Neural cell (in vitro differentiated cells): ENCODE measurements around the gene MPHOSPH8. TPM values are rescaled to one million over a fixed set of nuclear protein-coding genes. Genes with fewer than 3 reads are reported as not detected.

Source experiments
- H2AFZ ChIP-seq: fragments of 200-600, 300-800 bp; sonication (generic), shearing (Covaris generic); 2 replicates; pipeline ENCODE4 v1.6.0; 2014; ENCODE audit warnings: low read depth, mild to moderate bottlenecking, antibody characterized with exemption, low read length, moderate library complexity
- H3F3A ChIP-seq: fragments of 200-600 bp; shearing (Covaris generic); 2 replicates; pipeline ENCODE4 v1.6.1; 2016; ENCODE audit warnings: mild to moderate bottlenecking, moderate library complexity, mixed read lengths, antibody characterized with exemption, low read length; ENCODE audit not compliant: insufficient read depth, poor library complexity, severe bottlenecking
- H3K27ac ChIP-seq: fragments of 200-600, 300-800 bp; sonication (generic), shearing (Covaris generic); 2 replicates; pipeline ENCODE4 v1.5.1; 2014; ENCODE audit warnings: mild to moderate bottlenecking, low read length, moderate library complexity
- H3K27me3 ChIP-seq: fragments of 300-800, 200-600 bp; sonication (generic), shearing (Covaris generic); 2 replicates; pipeline ENCODE4 v1.6.0; 2014; ENCODE audit warnings: mild to moderate bottlenecking, low read depth, low read length, moderate library complexity; ENCODE audit not compliant: insufficient read depth
- H3K36me3 ChIP-seq: fragments of 300-800, 200-600 bp; sonication (generic), shearing (Covaris generic); 2 replicates; pipeline ENCODE4 v1.5.1; 2014; ENCODE audit warnings: mild to moderate bottlenecking, antibody characterized with exemption, low read length, moderate library complexity; ENCODE audit not compliant: insufficient read depth
- H3K4me2 ChIP-seq: fragments of 300-800, 200-600 bp; sonication (generic), shearing (Covaris generic); 2 replicates; pipeline ENCODE4 v1.6.0; 2014; ENCODE audit warnings: mild to moderate bottlenecking, low read length
- H3K4me3 ChIP-seq: fragments of 300-800, 200-600 bp; sonication (generic), shearing (Covaris generic); 2 replicates; pipeline ENCODE4 v1.5.1; 2014; ENCODE audit warnings: mild to moderate bottlenecking, low read length, moderate library complexity
- H3K79me2 ChIP-seq: fragments of 200-600 bp; shearing (Covaris generic); replicated peaks from 2 replicates; pipeline ENCODE4 v1.6.0; 2014; ENCODE audit warnings: mild to moderate bottlenecking, low read length, moderate library complexity; ENCODE audit not compliant: insufficient read depth
- H3K9ac ChIP-seq: fragments of 300-800, 200-600 bp; sonication (generic), shearing (Covaris generic); 2 replicates; pipeline ENCODE4 v1.6.1; 2016; ENCODE audit warnings: mild to moderate bottlenecking, low read length, mixed read lengths
- H3K9me2 ChIP-seq: fragments of 200-600 bp; shearing (Covaris generic); 2 replicates; pipeline ENCODE4 v1.6.1; 2016; ENCODE audit warnings: mild to moderate bottlenecking, low read length, mixed read lengths; ENCODE audit not compliant: insufficient read depth
- H3K9me3 ChIP-seq: fragments of 200-600, 300-800 bp; sonication (generic), shearing (Covaris generic); 2 replicates; pipeline ENCODE4 v1.6.1; 2016; ENCODE audit warnings: mild to moderate bottlenecking, mixed run types, low read length, moderate library complexity, mixed read lengths
- H4K20me1 ChIP-seq: fragments of 200-600 bp; shearing (Covaris generic); 2 replicates; pipeline ENCODE4 v1.6.1; 2016; ENCODE audit warnings: mild to moderate bottlenecking, mixed run types; ENCODE audit not compliant: insufficient read depth
- EP300 ChIP-seq: fragments of 450-650 bp; conservative IDR thresholded peaks from 2 replicates; pipeline ENCODE4 v1.6.1; 2014; ENCODE audit warnings: antibody characterized with exemption, mild to moderate bottlenecking, moderate library complexity; ENCODE audit not compliant: poor library complexity, severe bottlenecking
- EZH2 ChIP-seq: fragments of 200-600, 300-800 bp; shearing (Covaris generic), sonication (generic); IDR thresholded peaks from 2 replicates; pipeline ENCODE4 v1.6.1; 2014; ENCODE audit warnings: antibody characterized with exemption, low read length, borderline replicate concordance, mild to moderate bottlenecking; ENCODE audit not compliant: insufficient read depth, poor library complexity, severe bottlenecking
- MXI1 ChIP-seq: fragments of 450-650 bp; conservative IDR thresholded peaks from 2 replicates; pipeline ENCODE4 v1.6.1; 2014; ENCODE audit warnings: antibody characterized with exemption, mild to moderate bottlenecking; ENCODE audit not compliant: poor library complexity, severe bottlenecking
- POLR2AphosphoS5 ChIP-seq: IDR thresholded peaks from 2 replicates; pipeline ENCODE4 v1.6.1; 2012
- RAD21 ChIP-seq: fragments of 450-650 bp; conservative IDR thresholded peaks from 2 replicates; pipeline ENCODE4 v1.6.1; 2014; ENCODE audit warnings: antibody characterized with exemption, mild to moderate bottlenecking, moderate library complexity
- SMC3 ChIP-seq: fragments of 450-650 bp; conservative IDR thresholded peaks from 2 replicates; pipeline ENCODE4 v1.6.1; 2014; ENCODE audit warnings: antibody characterized with exemption, mild to moderate bottlenecking, moderate library complexity; ENCODE audit not compliant: poor library complexity
- TAF1 ChIP-seq: IDR thresholded peaks from 2 replicates; pipeline ENCODE4 v1.6.1; 2012; ENCODE audit warnings: low read depth
- polyA plus RNA-seq: library from polyadenylated mRNA; depleted of rRNA; stranded (reverse); fragments of >200 nt; gene quantifications from 2 replicates; pipeline ENCODE4 v1.2.3, GENCODE V29; 2014
- TF ChIP-seq, protein P1 (sequence below): IDR thresholded peaks from 2 replicates; pipeline ENCODE4 v1.6.1; 2012; ENCODE audit warnings: borderline replicate concordance
- TF ChIP-seq, protein P2 (sequence below): fragments of 450-650 bp; IDR thresholded peaks from 2 replicates; pipeline ENCODE4 v1.5.1; 2014; ENCODE audit warnings: antibody characterized with exemption, mild to moderate bottlenecking, moderate library complexity; ENCODE audit not compliant: poor library complexity, severe bottlenecking

MPHOSPH8 gene
- polyA plus RNA-seq, 1 donor from 2014 or later, result 35.0 TPM

- H3K27ac ChIP-seq, result no peak overlapping the region
- H2AFZ ChIP-seq, result no peak overlapping the region
- no peak for TF ChIP-seq MXI1
- no peak for TF ChIP-seq EZH2
- TF ChIP-seq POLR2AphosphoS5, result no peak
- no peak for TF ChIP-seq RAD21
- no peak for TF ChIP-seq EP300
- TF ChIP-seq, protein P1, sequence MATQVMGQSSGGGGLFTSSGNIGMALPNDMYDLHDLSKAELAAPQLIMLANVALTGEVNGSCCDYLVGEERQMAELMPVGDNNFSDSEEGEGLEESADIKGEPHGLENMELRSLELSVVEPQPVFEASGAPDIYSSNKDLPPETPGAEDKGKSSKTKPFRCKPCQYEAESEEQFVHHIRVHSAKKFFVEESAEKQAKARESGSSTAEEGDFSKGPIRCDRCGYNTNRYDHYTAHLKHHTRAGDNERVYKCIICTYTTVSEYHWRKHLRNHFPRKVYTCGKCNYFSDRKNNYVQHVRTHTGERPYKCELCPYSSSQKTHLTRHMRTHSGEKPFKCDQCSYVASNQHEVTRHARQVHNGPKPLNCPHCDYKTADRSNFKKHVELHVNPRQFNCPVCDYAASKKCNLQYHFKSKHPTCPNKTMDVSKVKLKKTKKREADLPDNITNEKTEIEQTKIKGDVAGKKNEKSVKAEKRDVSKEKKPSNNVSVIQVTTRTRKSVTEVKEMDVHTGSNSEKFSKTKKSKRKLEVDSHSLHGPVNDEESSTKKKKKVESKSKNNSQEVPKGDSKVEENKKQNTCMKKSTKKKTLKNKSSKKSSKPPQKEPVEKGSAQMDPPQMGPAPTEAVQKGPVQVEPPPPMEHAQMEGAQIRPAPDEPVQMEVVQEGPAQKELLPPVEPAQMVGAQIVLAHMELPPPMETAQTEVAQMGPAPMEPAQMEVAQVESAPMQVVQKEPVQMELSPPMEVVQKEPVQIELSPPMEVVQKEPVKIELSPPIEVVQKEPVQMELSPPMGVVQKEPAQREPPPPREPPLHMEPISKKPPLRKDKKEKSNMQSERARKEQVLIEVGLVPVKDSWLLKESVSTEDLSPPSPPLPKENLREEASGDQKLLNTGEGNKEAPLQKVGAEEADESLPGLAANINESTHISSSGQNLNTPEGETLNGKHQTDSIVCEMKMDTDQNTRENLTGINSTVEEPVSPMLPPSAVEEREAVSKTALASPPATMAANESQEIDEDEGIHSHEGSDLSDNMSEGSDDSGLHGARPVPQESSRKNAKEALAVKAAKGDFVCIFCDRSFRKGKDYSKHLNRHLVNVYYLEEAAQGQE, result no peak
- TF ChIP-seq TAF1, result no peak
- no peak for TF ChIP-seq SMC3
- TF ChIP-seq, protein P2, sequence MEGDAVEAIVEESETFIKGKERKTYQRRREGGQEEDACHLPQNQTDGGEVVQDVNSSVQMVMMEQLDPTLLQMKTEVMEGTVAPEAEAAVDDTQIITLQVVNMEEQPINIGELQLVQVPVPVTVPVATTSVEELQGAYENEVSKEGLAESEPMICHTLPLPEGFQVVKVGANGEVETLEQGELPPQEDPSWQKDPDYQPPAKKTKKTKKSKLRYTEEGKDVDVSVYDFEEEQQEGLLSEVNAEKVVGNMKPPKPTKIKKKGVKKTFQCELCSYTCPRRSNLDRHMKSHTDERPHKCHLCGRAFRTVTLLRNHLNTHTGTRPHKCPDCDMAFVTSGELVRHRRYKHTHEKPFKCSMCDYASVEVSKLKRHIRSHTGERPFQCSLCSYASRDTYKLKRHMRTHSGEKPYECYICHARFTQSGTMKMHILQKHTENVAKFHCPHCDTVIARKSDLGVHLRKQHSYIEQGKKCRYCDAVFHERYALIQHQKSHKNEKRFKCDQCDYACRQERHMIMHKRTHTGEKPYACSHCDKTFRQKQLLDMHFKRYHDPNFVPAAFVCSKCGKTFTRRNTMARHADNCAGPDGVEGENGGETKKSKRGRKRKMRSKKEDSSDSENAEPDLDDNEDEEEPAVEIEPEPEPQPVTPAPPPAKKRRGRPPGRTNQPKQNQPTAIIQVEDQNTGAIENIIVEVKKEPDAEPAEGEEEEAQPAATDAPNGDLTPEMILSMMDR, result no peak
- no peak overlapping the region for H3K4me2 ChIP-seq
- H4K20me1 ChIP-seq, result no peaks in the 10 kb centered on the region
- H3F3A ChIP-seq, result no peaks in the 10 kb centered on the region
- H3K9me2 ChIP-seq, result no peaks in the 10 kb centered on the region
- H3K36me3 ChIP-seq, result peaks cover 5% of the 10 kb centered on the region
- no peaks in the 10 kb centered on the region for H3K79me2 ChIP-seq
- H3K4me3 ChIP-seq, result no peak overlapping the region
- no peaks in the 10 kb centered on the region for H3K9me3 ChIP-seq
- no peaks in the 10 kb centered on the region for H3K27me3 ChIP-seq
- H3K9ac ChIP-seq, result no peak overlapping the region
Observed at GRCh38 chr13:19657872-19658591, 24.6 kb downstream of the MPHOSPH8 start.

DNA sequence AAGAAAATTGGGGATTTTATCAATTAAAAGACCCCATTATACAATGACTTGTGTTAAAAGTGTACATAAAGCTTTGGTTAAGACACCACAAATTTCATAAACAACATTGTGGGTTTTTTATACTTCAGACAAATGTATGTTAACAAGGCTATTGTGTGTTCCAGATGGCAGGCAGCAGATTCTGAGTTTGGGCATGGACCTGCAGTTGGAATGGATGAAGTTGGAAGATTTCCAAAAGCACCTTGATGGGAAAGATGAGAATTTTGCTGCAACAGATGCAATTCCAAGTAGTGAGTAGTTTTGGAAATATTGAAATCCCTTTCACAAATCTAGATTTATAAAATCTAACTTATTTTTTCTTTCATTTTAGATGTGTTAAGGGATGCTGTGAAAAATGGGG lies 25.4 kb downstream of the MPHOSPH8 start:
- Histone ChIP-seq H3K9me2 (no peaks in the 10 kb centered on the region), H3K79me2 (no peaks in the 10 kb centered on the region), H3K9me3 (no peaks in the 10 kb centered on the region), H3K27me3 (no peaks in the 10 kb centered on the region), H4K20me1 (no peaks in the 10 kb centered on the region), H3K9ac (no peak overlapping the region), H3K36me3 (peaks cover 11% of the 10 kb centered on the region), H3K4me2 (no peak overlapping the region), H3F3A (no peaks in the 10 kb centered on the region), H3K4me3 (no peak overlapping the region), H2AFZ (no peak overlapping the region), H3K27ac (no peak overlapping the region)
- no peak for TF ChIP-seq SMC3
